Stimulated activated naive CD8-positive, alpha-beta T cell treated with anti-CD3 and anti-CD28 coated beads, Interleukin-15, Interleukin-2, amounts not matched to agents 100 ng/mL and 50 ng/mL, for 24 hours (primary cell): ENCODE measurements around the gene NKPD1.

ENCODE experiments used
- H3K27ac Mint-ChIP-seq: one replicate; pipeline ENCODE4 v1.8.0; 2021; ENCODE audit warnings: mild to moderate bottlenecking, mixed read lengths
- H3K27me3 Mint-ChIP-seq: one replicate; pipeline ENCODE4 v1.8.0; 2021; ENCODE audit warnings: mixed read lengths
- H3K36me3 Mint-ChIP-seq: one replicate; pipeline ENCODE4 v1.8.0; 2021; ENCODE audit warnings: low read depth, mixed read lengths
- H3K4me1 Mint-ChIP-seq: one replicate; pipeline ENCODE4 v1.8.0; 2021; ENCODE audit warnings: low read depth, mixed read lengths
- H3K4me3 Mint-ChIP-seq: one replicate; pipeline ENCODE4 v1.8.0; 2021; ENCODE audit warnings: mild to moderate bottlenecking, mixed read lengths
- H3K9me3 Mint-ChIP-seq: one replicate; pipeline ENCODE4 v1.8.0; 2021; ENCODE audit warnings: mixed read lengths

Gene NKPD1

DNA sequence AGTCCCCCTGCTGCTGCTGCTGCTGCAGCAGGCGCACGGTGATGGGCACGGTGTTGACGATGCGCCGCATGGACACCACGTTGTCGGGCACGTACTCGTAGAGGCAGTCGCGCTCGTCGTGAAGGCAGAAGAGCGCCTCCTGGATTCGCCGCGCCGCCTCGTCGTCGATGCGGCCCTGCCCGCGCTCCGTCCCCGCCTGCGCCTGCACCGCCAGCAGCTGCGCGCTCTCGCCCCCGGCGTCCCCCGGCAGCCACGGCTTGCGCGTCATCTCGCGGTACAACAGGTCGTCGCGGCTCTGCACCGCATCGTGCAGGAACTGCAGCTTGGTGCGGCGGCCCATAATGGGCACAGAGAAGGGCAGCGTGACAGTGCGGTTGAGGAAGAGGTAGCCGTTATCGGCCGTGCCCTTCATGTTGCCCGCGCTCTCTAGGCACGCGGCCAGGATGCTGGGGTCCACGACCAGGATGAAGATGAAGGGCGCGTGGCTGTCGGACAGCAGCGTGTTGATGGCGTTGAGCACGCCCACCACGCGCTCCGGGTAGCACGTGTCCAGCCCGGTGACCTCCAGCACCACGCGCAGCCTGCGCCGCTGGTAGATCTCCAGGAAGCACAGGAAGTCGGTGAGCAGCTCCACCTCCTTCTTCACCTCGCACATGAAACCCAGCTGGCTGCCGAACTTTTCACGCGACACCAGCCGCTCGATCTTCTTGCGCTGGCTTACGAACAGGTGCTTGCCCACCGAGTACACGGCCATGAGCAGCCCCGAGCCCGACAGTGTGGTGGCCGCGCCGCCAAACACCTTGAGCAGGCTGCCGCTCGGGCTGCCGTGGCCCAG, 8.1 kb downstream of the NKPD1 start:
- Mint-ChIP-seq H3K36me3 (no peaks in the 10 kb centered on the region), H3K27me3 (peaks cover 25% of the 10 kb centered on the region), H3K4me1 (peaks cover 19% of the 10 kb centered on the region), H3K9me3 (no peaks in the 10 kb centered on the region), H3K4me3 (peak overlapping the region; percentile 68), H3K27ac (peak overlapping the region; percentile 45)

DNA sequence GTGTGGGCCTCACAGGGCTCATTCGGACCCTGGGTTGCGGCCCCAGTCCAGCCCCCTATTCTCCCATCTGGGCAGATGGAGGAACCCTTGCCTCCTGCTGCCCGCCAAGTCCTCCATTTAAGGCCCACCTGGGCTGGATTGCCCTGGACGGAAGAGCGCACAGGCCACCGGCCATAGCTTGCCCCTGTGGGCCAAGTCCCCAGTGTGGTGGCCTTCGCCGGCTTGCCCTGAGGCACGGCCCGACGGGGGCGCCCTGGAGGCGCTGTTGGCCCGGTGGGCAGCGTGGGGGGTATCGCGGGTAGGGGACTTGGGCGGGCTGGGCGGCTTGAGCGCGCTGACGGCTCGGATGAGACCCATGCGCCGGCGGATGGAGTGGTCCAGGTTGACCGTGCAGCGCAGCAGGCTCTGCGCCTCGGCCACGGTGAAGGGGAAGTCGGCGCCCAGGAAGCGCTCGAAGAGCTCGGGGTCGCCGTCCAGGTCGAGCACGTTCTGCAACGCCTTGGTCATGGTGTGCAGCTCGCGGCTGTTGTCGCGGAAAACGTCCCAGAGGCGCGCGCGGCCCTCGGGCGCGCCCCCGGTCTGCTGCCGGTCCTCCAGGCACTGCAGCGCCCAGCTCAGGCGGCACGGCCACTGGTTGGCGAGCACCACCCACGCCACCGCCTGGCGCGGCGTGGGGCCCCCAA, 8.8 kb downstream of the NKPD1 start:
- Mint-ChIP-seq H3K27ac (no peak overlapping the region), H3K36me3 (no peaks in the 10 kb centered on the region), H3K9me3 (no peaks in the 10 kb centered on the region), H3K4me3 (no peak overlapping the region), H3K4me1 (peaks cover 19% of the 10 kb centered on the region), H3K27me3 (peaks cover 21% of the 10 kb centered on the region)

DNA sequence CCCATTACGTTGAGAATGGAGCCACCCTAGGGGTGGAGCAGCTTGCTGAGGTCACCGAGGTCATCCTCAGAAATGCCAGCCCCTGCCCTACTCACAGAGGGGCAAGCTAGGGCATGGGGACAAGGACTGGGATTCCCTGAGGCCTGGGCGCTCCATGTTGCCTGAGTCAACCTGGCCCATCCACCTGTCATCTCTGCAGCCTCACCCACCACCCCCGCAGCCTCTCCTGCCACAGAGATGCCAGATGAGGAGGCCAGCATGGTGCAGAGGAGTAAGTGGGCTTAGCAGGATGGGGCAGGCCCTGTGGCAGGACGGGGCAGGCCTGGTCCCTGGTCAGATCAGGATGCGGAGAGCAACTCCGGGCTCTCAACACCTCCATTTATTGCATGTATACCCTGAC, 9.5 kb downstream of the NKPD1 start:
- H3K9me3 Mint-ChIP-seq: no peaks in the 10 kb centered on the region
- peaks cover 18% of the 10 kb centered on the region for H3K27me3 Mint-ChIP-seq
- H3K27ac Mint-ChIP-seq: no peak overlapping the region
- no peak overlapping the region for H3K4me3 Mint-ChIP-seq
- no peaks in the 10 kb centered on the region for H3K36me3 Mint-ChIP-seq
- H3K4me1 Mint-ChIP-seq: peaks cover 19% of the 10 kb centered on the region

DNA sequence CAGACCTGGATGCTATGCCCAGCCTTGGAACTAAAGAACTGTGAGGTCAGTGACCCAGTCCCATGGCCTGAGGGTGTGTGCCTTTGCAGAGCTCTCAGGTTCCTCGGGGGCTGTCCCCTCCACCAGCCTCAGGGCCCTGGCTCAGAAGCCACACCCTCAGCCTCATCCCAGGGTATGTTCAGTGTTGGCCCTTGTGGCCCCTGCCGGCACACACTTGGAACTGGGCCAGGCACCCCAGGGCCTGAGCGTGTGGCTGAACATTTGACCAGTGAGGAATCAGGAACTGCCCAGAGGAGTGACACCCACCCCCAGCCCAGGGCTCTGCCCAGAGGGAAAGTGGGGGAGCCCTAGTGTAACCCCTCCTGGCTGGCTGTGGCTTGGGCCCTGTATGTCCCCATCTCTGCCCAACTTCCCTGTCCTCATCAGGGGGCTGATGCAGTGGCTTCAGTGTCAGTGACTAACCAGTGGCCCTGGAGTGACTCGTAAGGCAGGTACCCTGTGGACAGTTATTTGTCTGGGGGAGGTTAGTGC, 10.0 kb downstream of the NKPD1 start:
- Mint-ChIP-seq H3K4me3 (no peak overlapping the region), H3K4me1 (peaks cover 19% of the 10 kb centered on the region), H3K36me3 (no peaks in the 10 kb centered on the region), H3K9me3 (no peaks in the 10 kb centered on the region), H3K27ac (no peak overlapping the region), H3K27me3 (peaks cover 18% of the 10 kb centered on the region)

DNA sequence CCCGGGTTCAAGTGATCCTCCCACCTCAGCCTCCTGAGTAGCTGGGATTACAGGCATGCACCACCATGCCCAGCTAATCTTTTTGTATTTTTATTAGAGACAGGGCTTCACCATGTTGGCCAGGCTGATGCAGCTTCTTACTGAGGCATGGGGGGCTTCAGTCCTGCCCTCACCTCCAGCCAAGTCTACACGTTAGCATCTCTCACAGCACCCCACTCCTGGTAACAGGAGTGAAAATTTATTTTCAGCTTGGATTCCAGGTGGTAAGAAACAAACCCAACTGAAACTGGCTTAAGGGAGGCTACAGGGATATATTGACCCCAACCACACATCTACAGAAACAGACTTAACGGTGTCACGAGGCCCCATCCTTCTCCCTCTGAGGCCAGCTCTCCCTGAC, 10.6 kb downstream of the NKPD1 start:
- Mint-ChIP-seq H3K27ac (no peak overlapping the region), H3K4me1 (peaks cover 19% of the 10 kb centered on the region), H3K27me3 (peaks cover 16% of the 10 kb centered on the region), H3K9me3 (no peaks in the 10 kb centered on the region), H3K36me3 (no peaks in the 10 kb centered on the region), H3K4me3 (no peak overlapping the region)

DNA sequence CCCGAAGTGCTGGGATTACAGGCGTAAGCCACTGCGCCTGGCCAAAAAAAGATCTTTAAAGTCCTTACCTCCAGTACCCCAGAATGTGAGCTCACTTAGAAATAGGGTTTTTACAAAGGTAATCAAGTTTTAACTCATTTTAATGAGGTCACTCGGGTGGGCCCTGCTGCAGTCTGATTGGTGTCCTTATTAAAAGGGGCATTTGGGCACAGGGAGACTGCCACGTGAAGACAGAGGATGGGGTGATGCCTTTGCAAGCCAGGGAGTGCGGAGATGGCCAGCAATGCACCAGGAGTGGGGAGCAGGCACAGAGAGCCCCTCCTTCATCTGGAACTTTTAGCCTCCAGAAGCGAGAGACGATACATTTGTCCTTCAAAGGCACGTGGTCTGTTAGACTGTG, 11.7 kb downstream of the NKPD1 start:
- peaks cover 16% of the 10 kb centered on the region for H3K4me1 Mint-ChIP-seq
- no peaks in the 10 kb centered on the region for H3K36me3 Mint-ChIP-seq
- peaks cover 11% of the 10 kb centered on the region for H3K27me3 Mint-ChIP-seq
- no peaks in the 10 kb centered on the region for H3K9me3 Mint-ChIP-seq
- no peak overlapping the region for H3K27ac Mint-ChIP-seq
- no peak overlapping the region for H3K4me3 Mint-ChIP-seq

DNA sequence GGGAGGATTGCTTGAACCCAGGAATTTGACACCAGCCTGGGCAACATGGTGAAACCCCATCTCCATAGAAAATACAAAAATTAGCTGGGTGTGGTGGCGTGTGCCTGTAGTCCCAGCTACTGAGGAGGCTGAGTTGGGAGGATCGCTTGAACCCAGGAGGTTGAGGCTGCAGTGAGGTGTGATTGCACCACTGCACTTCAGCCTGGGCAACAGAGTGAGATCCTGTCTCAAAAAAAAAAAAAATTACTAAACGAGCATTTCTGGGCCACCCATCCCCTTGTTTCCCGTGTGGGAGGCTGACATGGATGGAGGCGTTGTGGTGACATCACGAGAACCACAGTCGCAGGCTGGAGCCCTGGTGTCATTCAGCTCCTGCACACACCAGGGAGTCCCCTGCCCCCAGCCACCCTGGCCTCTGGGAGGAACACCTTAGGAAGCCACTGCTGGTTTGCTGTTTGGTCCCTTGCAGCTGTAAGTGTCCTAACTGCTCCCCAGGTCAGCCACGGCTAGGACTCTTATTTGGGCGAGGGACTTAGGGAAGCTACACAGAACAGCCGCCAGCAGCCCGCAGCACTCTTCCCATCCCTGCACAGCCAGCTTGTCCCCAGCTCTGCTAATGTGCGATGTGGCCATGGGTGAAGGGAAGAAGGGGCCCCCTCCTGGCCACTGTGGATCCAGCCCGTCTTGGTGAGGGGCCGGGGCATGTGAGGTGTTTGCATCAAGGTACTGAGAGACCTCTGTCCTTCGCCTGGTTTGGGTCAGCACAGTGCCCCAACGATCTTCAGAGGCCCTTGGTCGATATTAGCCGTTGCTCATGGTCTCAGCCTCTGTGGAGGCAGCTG, 12.7 kb downstream of the NKPD1 start:
- H3K4me3 Mint-ChIP-seq: no peak overlapping the region

DNA sequence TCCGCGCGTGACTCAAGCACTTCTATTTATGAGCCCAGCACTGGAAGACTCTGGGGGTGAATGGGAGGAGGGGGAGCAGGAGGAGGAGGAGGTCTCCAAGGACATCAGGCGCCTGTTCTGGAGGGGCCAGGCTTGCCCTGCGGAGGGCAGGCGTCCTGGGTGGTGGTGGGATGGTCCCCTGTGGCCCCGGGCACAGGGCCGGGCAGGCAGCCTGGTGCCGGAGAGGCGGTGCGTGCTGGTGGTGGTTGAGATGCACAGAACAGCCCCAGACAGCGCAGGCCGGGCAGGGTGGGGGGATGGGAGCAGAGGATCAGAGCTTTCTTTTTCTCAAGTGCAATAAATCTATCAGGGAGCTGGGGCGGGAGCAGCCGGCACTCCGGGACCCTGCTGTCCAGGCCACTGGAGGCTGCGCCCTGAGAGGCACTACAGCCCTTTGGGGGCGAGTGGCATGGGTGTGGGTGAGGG, 14.0 kb downstream of the NKPD1 start:
- Mint-ChIP-seq H3K4me1 (peaks cover 7% of the 10 kb centered on the region), H3K9me3 (no peaks in the 10 kb centered on the region), H3K27me3 (peaks cover 2% of the 10 kb centered on the region), H3K36me3 (peaks cover 9% of the 10 kb centered on the region), H3K27ac (no peak overlapping the region), H3K4me3 (no peak overlapping the region)

More for the DNA sequence above, 12.7 kb downstream of the NKPD1 start:
- Mint-ChIP-seq H3K36me3 (peaks cover 2% of the 10 kb centered on the region), H3K4me1 (peaks cover 12% of the 10 kb centered on the region), H3K9me3 (no peaks in the 10 kb centered on the region), H3K27ac (no peak overlapping the region), H3K27me3 (peaks cover 7% of the 10 kb centered on the region)

DNA sequence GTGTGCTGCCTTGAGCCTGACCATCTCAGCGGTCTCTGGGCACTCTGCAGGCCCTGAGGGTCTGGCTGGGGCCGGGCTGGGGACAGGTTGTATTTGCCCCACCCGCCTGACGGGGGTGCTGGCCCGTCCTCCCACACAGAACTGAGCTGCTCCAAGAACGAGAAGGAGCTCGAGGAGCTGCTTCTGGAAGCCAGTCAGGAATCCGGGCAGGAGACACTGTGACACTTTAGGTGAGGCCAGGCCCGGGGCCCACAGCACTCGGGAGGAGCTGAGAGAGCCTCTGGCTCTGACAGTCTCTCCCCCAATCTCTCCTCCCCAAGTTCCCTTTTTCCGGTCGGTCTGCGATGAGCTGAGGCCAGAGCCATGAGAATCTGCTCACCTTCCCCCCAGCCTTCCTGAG, 14.5 kb downstream of the NKPD1 start:
- Mint-ChIP-seq H3K4me1 (peaks cover 2% of the 10 kb centered on the region), H3K9me3 (no peaks in the 10 kb centered on the region), H3K27ac (no peak overlapping the region), H3K27me3 (no peaks in the 10 kb centered on the region), H3K36me3 (peaks cover 14% of the 10 kb centered on the region), H3K4me3 (no peak overlapping the region)

DNA sequence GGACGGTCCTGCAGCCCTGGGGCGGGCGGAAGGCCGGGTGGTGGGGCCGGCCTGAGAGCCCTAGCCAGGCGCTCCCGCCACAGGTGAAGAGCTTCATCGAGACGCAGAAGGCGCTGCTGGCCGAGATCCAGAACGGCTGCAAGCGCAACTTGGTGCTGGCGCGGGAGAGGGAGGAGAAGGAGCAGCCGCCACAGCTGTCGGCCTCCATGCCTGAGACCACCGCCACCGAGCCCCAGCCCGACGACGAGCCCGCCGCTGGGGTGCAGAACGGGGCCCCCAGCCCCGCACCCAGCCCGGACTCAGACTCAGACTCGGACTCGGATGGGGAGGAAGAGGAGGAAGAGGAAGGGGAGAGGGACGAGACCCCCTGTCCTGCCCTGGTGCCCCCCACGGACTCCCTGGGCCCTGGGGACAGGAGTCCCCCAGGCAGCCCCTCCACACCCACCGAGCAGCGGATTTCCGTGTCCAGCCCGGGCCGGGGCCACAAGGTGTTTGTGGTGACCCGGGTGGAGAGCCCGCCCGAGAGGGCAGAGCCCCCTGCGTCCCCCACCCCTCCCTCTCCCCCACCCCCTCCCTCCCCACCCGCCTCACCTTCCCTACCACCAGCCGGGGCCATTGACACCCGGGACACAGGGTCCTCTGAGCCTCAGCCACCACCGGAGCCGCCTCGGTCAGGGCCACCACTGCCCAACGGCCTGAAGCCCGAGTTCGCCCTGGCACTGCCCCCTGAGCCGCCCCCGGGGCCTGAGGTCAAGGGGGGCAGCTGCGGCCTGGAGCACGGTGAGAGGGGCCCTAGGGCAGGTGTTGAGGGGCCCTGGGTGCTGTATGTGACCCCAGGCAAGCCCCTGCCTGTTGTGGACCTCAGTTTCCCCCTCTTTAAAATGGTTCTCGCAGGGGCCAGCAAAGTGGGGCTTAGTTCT, 15.3 kb downstream of the NKPD1 start:
- Mint-ChIP-seq H3K36me3 (peaks cover 16% of the 10 kb centered on the region), H3K27ac (no peak overlapping the region), H3K4me3 (no peak overlapping the region), H3K9me3 (no peaks in the 10 kb centered on the region), H3K4me1 (no peaks in the 10 kb centered on the region), H3K27me3 (no peaks in the 10 kb centered on the region)

DNA sequence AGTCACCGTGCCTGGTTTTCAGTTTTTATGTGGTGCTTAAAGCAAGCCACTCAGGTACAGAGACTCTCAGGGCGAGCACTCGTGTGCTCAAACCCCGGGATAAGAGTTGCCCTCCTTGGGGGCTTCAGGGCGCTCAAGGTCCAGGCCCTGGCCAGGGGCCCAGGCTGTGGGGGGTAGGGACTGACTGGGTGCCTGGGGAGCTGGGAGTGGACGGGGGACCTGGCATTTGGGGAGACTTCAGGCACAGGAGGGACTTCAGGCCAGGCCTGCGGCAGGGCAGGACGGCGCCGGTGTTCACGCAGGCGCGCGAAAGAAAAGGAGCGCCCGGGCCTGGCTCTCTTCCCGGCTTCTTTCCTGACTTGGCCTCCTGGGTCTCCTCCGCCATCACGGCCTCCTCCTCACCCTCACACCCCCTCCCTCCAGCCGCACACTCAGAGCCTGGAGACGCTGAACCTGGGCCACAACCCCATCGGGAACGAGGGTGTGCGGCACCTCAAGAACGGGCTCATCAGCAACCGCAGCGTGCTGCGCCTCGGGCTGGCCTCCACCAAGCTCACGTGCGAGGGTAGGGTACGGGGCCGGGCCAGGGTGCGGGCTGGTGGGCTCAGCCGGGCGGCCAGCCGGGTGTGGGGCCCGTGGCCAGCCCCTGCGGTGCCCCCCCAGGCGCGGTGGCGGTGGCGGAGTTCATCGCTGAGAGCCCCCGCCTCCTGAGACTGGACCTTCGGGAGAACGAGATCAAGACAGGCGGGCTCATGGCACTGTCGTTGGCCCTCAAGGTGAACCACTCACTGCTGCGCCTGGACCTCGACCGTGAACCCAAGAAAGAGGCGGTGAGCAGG, 16.1 kb downstream of the NKPD1 start:
- H3K9me3 Mint-ChIP-seq: no peaks in the 10 kb centered on the region
- H3K27me3 Mint-ChIP-seq: no peaks in the 10 kb centered on the region
- H3K36me3 Mint-ChIP-seq: peaks cover 16% of the 10 kb centered on the region
- H3K4me3 Mint-ChIP-seq: no peak overlapping the region
- no peak overlapping the region for H3K27ac Mint-ChIP-seq
- H3K4me1 Mint-ChIP-seq: no peaks in the 10 kb centered on the region

DNA sequence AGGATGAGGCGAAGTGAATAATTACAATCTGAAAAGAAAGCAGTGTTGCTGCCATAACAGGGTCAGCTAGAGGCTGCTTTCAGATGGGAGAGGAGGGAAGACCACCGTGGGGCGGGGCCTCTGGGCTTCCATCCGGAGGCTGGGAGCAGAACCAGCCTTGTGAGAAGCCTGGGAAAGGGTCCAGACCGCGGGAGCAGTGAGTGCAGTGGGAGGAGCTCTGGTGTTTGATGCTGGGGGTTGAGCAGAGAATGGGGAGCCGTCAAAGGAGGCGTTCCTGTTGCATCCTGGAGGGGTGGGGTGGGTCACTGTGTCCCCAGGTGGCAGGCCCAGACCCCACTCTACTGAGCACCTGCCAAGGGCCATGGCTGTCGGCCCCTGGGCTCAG, 18.1 kb downstream of the NKPD1 start:
- Mint-ChIP-seq H3K27ac (no peak overlapping the region), H3K9me3 (no peaks in the 10 kb centered on the region), H3K36me3 (peaks cover 16% of the 10 kb centered on the region), H3K4me3 (no peak overlapping the region), H3K4me1 (no peaks in the 10 kb centered on the region), H3K27me3 (no peaks in the 10 kb centered on the region)

DNA sequence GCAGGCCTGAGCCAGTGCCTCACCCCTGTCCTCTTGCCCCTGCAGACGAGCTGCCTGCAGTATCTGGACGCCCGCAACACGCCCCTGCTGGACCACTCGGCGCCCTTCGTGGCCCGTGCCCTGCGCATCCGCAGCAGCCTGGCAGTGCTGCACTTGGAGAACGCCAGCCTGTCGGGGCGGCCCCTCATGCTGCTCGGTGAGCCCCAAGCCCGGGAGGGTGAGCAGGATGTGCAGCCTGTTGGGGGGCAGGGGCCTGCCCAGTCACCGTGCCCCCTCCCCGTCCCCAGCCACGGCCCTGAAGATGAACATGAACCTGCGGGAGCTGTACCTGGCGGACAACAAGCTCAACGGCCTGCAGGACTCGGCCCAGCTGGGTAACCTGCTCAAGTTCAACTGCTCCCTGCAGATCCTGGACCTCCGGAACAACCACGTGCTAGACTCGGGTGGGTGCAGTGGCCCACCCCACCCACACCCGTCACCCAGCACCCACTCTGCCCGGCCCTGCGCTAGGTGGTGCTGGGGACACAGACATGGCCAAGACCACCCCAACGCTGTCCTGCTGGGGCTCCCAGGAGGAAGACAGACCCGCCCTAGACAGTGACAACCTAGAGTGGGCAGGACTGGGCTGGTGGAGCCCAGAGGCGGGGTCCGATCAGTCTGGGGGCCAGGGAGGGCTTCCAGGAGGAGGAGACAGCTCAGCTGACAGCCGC, 18.6 kb downstream of the NKPD1 start:
- no peak overlapping the region for H3K27ac Mint-ChIP-seq

More for the DNA sequence above, 18.6 kb downstream of the NKPD1 start:
- H3K36me3 Mint-ChIP-seq: peaks cover 16% of the 10 kb centered on the region
- H3K27me3 Mint-ChIP-seq: no peaks in the 10 kb centered on the region
- no peak overlapping the region for H3K4me3 Mint-ChIP-seq
- peaks cover 5% of the 10 kb centered on the region for H3K4me1 Mint-ChIP-seq
- no peaks in the 10 kb centered on the region for H3K9me3 Mint-ChIP-seq
